Trophoblast cell (in vitro differentiated cells and primary cell): ENCODE measurements around the gene POP4.

Source experiments
- DNase-seq, 2 donors: peaks; one replicate each; pipeline ENCODE4 v3.0.0-alpha.2; 2016
- H2AFZ ChIP-seq: 2 replicates; pipeline ENCODE4 v1.6.1; 2013; ENCODE audit warnings: low read length, moderate library complexity, mild to moderate bottlenecking; ENCODE audit not compliant: insufficient read depth, poor library complexity
- H2AK5ac ChIP-seq: 2 replicates; pipeline ENCODE4 v1.6.1; 2013; ENCODE audit warnings: mild to moderate bottlenecking, low read length
- H2BK120ac ChIP-seq: 2 replicates; pipeline ENCODE4 v1.6.1; 2013; ENCODE audit warnings: low read length, mild to moderate bottlenecking, moderate library complexity; ENCODE audit not compliant: insufficient read depth, poor library complexity
- H2BK12ac ChIP-seq: 2 replicates; pipeline ENCODE4 v1.6.1; 2013; ENCODE audit warnings: mild to moderate bottlenecking, low read length, moderate library complexity
- H2BK5ac ChIP-seq: 2 replicates; pipeline ENCODE4 v1.6.1; 2013; ENCODE audit warnings: low read length, low read depth, moderate library complexity, mild to moderate bottlenecking; ENCODE audit not compliant: poor library complexity
- H3K14ac ChIP-seq: 2 replicates; pipeline ENCODE4 v1.6.1; 2013; ENCODE audit warnings: mild to moderate bottlenecking, low read length
- H3K18ac ChIP-seq: 2 replicates; pipeline ENCODE4 v1.6.1; 2013; ENCODE audit warnings: mild to moderate bottlenecking, low read length
- H3K23ac ChIP-seq: 2 replicates; pipeline ENCODE4 v1.6.1; 2013; ENCODE audit warnings: low read length
- H3K27ac ChIP-seq: 2 replicates; pipeline ENCODE4 v1.5.1; 2013; ENCODE audit warnings: low read depth, mild to moderate bottlenecking, inconsistent platforms, low read length, moderate library complexity
- H3K27me3 ChIP-seq: 2 replicates; pipeline ENCODE4 v1.6.1; 2013; ENCODE audit warnings: inconsistent platforms, mild to moderate bottlenecking, low read length, moderate library complexity; ENCODE audit not compliant: insufficient read depth
- H3K36me3 ChIP-seq, 2 experiments: 1 replicate in 1 of 2; 2 replicates in 1 of 2; pipeline ENCODE4 v1.6.1; 2013; ENCODE audit warnings: low read length in 2 of 2, mild to moderate bottlenecking in 2 of 2, moderate library complexity in 1 of 2; ENCODE audit not compliant: insufficient read depth in 2 of 2, control insufficient read depth in 1 of 2
- H3K4ac ChIP-seq: 2 replicates; pipeline ENCODE4 v1.6.1; 2013; ENCODE audit warnings: low read depth, mild to moderate bottlenecking, low read length, moderate library complexity
- H3K4me1 ChIP-seq, 2 experiments: 1 replicate in 1 of 2; 2 replicates in 1 of 2; pipeline ENCODE4 v1.6.1; 2013; ENCODE audit warnings: low read length in 2 of 2, mild to moderate bottlenecking in 2 of 2, moderate library complexity in 1 of 2; ENCODE audit not compliant: insufficient read depth in 2 of 2, control insufficient read depth in 1 of 2
- H3K4me2 ChIP-seq: 2 replicates; pipeline ENCODE4 v1.6.1; 2013; ENCODE audit warnings: inconsistent platforms, mild to moderate bottlenecking, low read length, moderate library complexity
- H3K4me3 ChIP-seq: 2 replicates; pipeline ENCODE4 v1.5.1; 2013; ENCODE audit warnings: mild to moderate bottlenecking, low read depth, low read length, inconsistent platforms
- H3K79me1 ChIP-seq: one replicate; pipeline ENCODE4 v1.6.1; 2013; ENCODE audit warnings: low read length
- H3K79me2 ChIP-seq: 2 replicates; pipeline ENCODE4 v1.6.1; 2013; ENCODE audit warnings: low read length, mild to moderate bottlenecking; ENCODE audit not compliant: control insufficient read depth, insufficient read depth, poor library complexity
- H3K9ac ChIP-seq: 2 replicates; pipeline ENCODE4 v1.6.1; 2013; ENCODE audit warnings: mild to moderate bottlenecking, low read length
- H3K9me3 ChIP-seq: 2 replicates; pipeline ENCODE4 v1.6.1; 2013; ENCODE audit warnings: low read depth, mild to moderate bottlenecking, control low read depth, inconsistent platforms, low read length; ENCODE audit not compliant: insufficient read depth
- H4K12ac ChIP-seq: 2 replicates; pipeline ENCODE4 v1.6.1; 2013; ENCODE audit warnings: low read depth, mild to moderate bottlenecking, low read length, moderate library complexity
- H4K8ac ChIP-seq: 2 replicates; pipeline ENCODE4 v1.6.1; 2013; ENCODE audit warnings: low read depth, mild to moderate bottlenecking, low read length, moderate library complexity
- H4K91ac ChIP-seq: one replicate; pipeline ENCODE4 v1.6.1; 2013; ENCODE audit warnings: low read depth, mild to moderate bottlenecking, low read length, moderate library complexity
- WGBS: extraction: QIAGEN DNeasy Blood & Tissue Kit; methylation state at CpG from one replicate; pipeline ENCODE4 v1.1.7; 2013; ENCODE audit warnings: missing lambda C conversion rate; ENCODE audit not compliant: insufficient read length, insufficient coverage; ENCODE audit errors: extremely low coverage; 5-methylcytosine and 5-hydroxymethylcytosine counted together

The POP4 gene

GRCh38 chr19:29591670-29592069 lies 14.4 kb upstream of the POP4 start:
- no CpG with 5 or more reads among the region's 3 CpGs for WGBS

GRCh38 chr19:29593869-29594268 lies 12.2 kb upstream of the POP4 start:
- H4K91ac ChIP-seq: no peak overlapping the region
- H4K12ac ChIP-seq: no peak overlapping the region
- H3K79me1 ChIP-seq: no peaks in the 10 kb centered on the region
- H3K27me3 ChIP-seq: no peaks in the 10 kb centered on the region
- no peaks in the 10 kb centered on the region for H3K79me2 ChIP-seq
- no peak overlapping the region for H3K18ac ChIP-seq
- H3K27ac ChIP-seq: no peak overlapping the region
- no peaks in the 10 kb centered on the region for H3K4me1 ChIP-seq
- H3K9ac ChIP-seq: no peak overlapping the region
- no peak overlapping the region for H2BK5ac ChIP-seq
- no peak overlapping the region for H3K4ac ChIP-seq
- H3K23ac ChIP-seq: no peak overlapping the region
- H2BK12ac ChIP-seq: no peak overlapping the region
- no peak overlapping the region for H2AK5ac ChIP-seq
- no peak overlapping the region for H3K4me3 ChIP-seq
- H4K8ac ChIP-seq: no peak overlapping the region
- no peak overlapping the region for H2BK120ac ChIP-seq
- no peak overlapping the region for H2AFZ ChIP-seq
- no peaks in the 10 kb centered on the region for H3K36me3 ChIP-seq
- no CpG with 5 or more reads among the region's 6 CpGs for WGBS
- no peak overlapping the region for H3K14ac ChIP-seq
- H3K9me3 ChIP-seq: peaks cover 2% of the 10 kb centered on the region
- no peak for DNase-seq
- no peak overlapping the region for H3K4me2 ChIP-seq

More at GRCh38 chr19:29591670-29592069, 14.4 kb upstream of the POP4 start:
- Histone ChIP-seq H2AFZ (no peak overlapping the region), H4K91ac (no peak overlapping the region), H3K27ac (no peak overlapping the region), H2BK5ac (no peak overlapping the region), H3K9ac (no peak overlapping the region), H3K4me3 (peak overlapping the region; percentile 11), H3K4me1 (peaks cover 3 to 4% of the 10 kb centered on the region in 2 experiments), H4K12ac (no peak overlapping the region), H3K27me3 (no peaks in the 10 kb centered on the region), H3K14ac (no peak overlapping the region), H3K23ac (no peak overlapping the region), H2BK120ac (no peak overlapping the region), H4K8ac (no peak overlapping the region), H3K79me2 (no peaks in the 10 kb centered on the region), H3K4ac (no peak overlapping the region), H2AK5ac (no peak overlapping the region), H3K18ac (no peak overlapping the region), H3K36me3 (no peaks in the 10 kb centered on the region), H3K9me3 (peaks cover 2% of the 10 kb centered on the region), H3K4me2 (no peak overlapping the region), H3K79me1 (no peaks in the 10 kb centered on the region), H2BK12ac (no peak overlapping the region)
- DNase-seq: no peak

GRCh38 chr19:29596080-29596727 lies 9.9 kb upstream of the POP4 start:
- no peak overlapping the region for H2AFZ ChIP-seq
- no peak overlapping the region for H2BK120ac ChIP-seq
- no peak overlapping the region for H3K4me3 ChIP-seq
- no peak overlapping the region for H4K8ac ChIP-seq
- no peak overlapping the region for H4K91ac ChIP-seq
- DNase-seq: no peak
- H3K9ac ChIP-seq: no peak overlapping the region
- H3K4me1 ChIP-seq: no peaks in the 10 kb centered on the region
- no peak overlapping the region for H2AK5ac ChIP-seq
- no peak overlapping the region for H3K18ac ChIP-seq
- no peak overlapping the region for H3K4ac ChIP-seq
- no peak overlapping the region for H3K14ac ChIP-seq
- no CpG with 5 or more reads among the region's 10 CpGs for WGBS
- no peak overlapping the region for H3K27ac ChIP-seq
- H3K9me3 ChIP-seq: peaks cover 2% of the 10 kb centered on the region
- H3K23ac ChIP-seq: no peak overlapping the region
- no peak overlapping the region for H2BK12ac ChIP-seq
- no peaks in the 10 kb centered on the region for H3K79me1 ChIP-seq
- H2BK5ac ChIP-seq: no peak overlapping the region
- H3K36me3 ChIP-seq: no peaks in the 10 kb centered on the region
- H3K27me3 ChIP-seq: no peaks in the 10 kb centered on the region
- no peak overlapping the region for H3K4me2 ChIP-seq
- H3K79me2 ChIP-seq: no peaks in the 10 kb centered on the region
- no peak overlapping the region for H4K12ac ChIP-seq

- H3K27ac ChIP-seq: no peak overlapping the region
- H3K9ac ChIP-seq: no peak overlapping the region
- H2BK120ac ChIP-seq: no peak overlapping the region
- no peak overlapping the region for H3K23ac ChIP-seq
- H3K27me3 ChIP-seq: no peaks in the 10 kb centered on the region
- H3K14ac ChIP-seq: no peak overlapping the region
- H2BK5ac ChIP-seq: no peak overlapping the region
- H4K12ac ChIP-seq: no peak overlapping the region
- no peaks in the 10 kb centered on the region for H3K79me2 ChIP-seq
- no peak overlapping the region for H3K18ac ChIP-seq
- no peaks in the 10 kb centered on the region for H3K36me3 ChIP-seq
- no peak overlapping the region for H3K4me2 ChIP-seq
- WGBS: no CpG with 5 or more reads among the region's 9 CpGs
- no peak overlapping the region for H2BK12ac ChIP-seq
- H3K4me1 ChIP-seq: no peaks in the 10 kb centered on the region
- no peak overlapping the region for H4K91ac ChIP-seq
- H3K79me1 ChIP-seq: no peaks in the 10 kb centered on the region
- no peak overlapping the region for H2AFZ ChIP-seq
- no peak overlapping the region for H3K4me3 ChIP-seq
- H2AK5ac ChIP-seq: no peak overlapping the region
- peaks cover 2% of the 10 kb centered on the region for H3K9me3 ChIP-seq
- H4K8ac ChIP-seq: no peak overlapping the region
- H3K4ac ChIP-seq: no peak overlapping the region
- DNase-seq: peak in 1 of 2 donors; percentile 10
These were observed 9.1 kb upstream of the POP4 start for GRCh38 chr19:29596885-29597525.
